ENCODE data around the gene RPL18A.

The RPL18A gene

GRCh38 chr19:17871032-17871877, 11.5 kb downstream of the RPL18A start:
- no peak overlapping the region for H3K4me3 ChIP-seq (ENCODE audit: low read depth, low read length)
- TF ChIP-seq CTCF (IDR thresholded peaks at IDR 0.05; ENCODE audit: low read depth, low read length): no peak

GRCh38 chr19:17871878-17872250, 12.2 kb downstream of the RPL18A start, which contains the start of gene SLC5A5:
Gene SLC5A5, plus strand, starts transcription at chr19:17871945. Its CDS starts 375 bp downstream, at chr19:17872320.
- TF ChIP-seq CTCF (IDR thresholded peaks at IDR 0.05; ENCODE audit: low read depth, low read length): no peak

GRCh38 chr19:17872251-17873001, 12.7 kb downstream of the RPL18A start:
- no peak overlapping the region for H3K4me3 ChIP-seq (ENCODE audit: low read depth, low read length)
- TF ChIP-seq CTCF (IDR thresholded peaks at IDR 0.05; ENCODE audit: low read depth, low read length): no peak

More at GRCh38 chr19:17871878-17872250, 12.2 kb downstream of the RPL18A start, which contains the start of gene SLC5A5:
- no peak within 1 kb of the TSS for H3K4me3 ChIP-seq (ENCODE audit: low read depth, low read length)

- H3K4me3 ChIP-seq (ENCODE audit: low read depth, low read length): no peak overlapping the region
- TF ChIP-seq CTCF (IDR thresholded peaks at IDR 0.05; ENCODE audit: low read depth, low read length): no peak
These were observed 14.4 kb downstream of the RPL18A start for GRCh38 chr19:17873786-17874757.

GRCh38 chr19:17874758-17875135, 15.0 kb downstream of the RPL18A start:
- no peak overlapping the region for H3K4me3 ChIP-seq (ENCODE audit: low read depth, low read length)
- TF ChIP-seq CTCF (IDR thresholded peaks at IDR 0.05; ENCODE audit: low read depth, low read length): no peak

- TF ChIP-seq CTCF (IDR thresholded peaks at IDR 0.05; ENCODE audit: low read depth, low read length): no peak
- H3K4me3 ChIP-seq (ENCODE audit: low read depth, low read length): no peak overlapping the region
These were observed 18.0 kb downstream of the RPL18A start for GRCh38 chr19:17877696-17878095.

All from WI38 (cell line).